Endothelial cell of hepatic sinusoid (primary cell): ENCODE results near the gene MYBBP1A.

Source experiments
- in situ Hi-C: cut with HindIII; loops from 2 replicates; pipeline ENCODE4 v1.10.0; 2017; ENCODE audit warnings: low sequenced_read_pairs

Gene MYBBP1A

GRCh38 chr17:4550534-4551039 is 4.6 kb downstream of the MYBBP1A start:
- in situ Hi-C loops: no loop called here

- in situ Hi-C loops: no loop called here
These were observed 5.2 kb downstream of the MYBBP1A start for GRCh38 chr17:4549781-4550533.

GRCh38 chr17:4548721-4549531 is 6.3 kb downstream of the MYBBP1A start:
- in situ Hi-C loops: no loop called here

GRCh38 chr17:4548061-4548461 is 7.1 kb downstream of the MYBBP1A start:
- in situ Hi-C loops: no loop called here

- in situ Hi-C loops: no loop called here
These were observed 7.9 kb downstream of the MYBBP1A start for GRCh38 chr17:4547118-4547906.

- in situ Hi-C loops: no loop called here
These were observed 9.8 kb downstream of the MYBBP1A start for GRCh38 chr17:4545217-4545951.

GRCh38 chr17:4544951-4545216 is 10.3 kb downstream of the MYBBP1A start:
- in situ Hi-C loops: no loop called here

- in situ Hi-C loops: no loop called here
These were observed 10.8 kb downstream of the MYBBP1A start for GRCh38 chr17:4544135-4544950.

GRCh38 chr17:4543557-4544026 is 11.6 kb downstream of the MYBBP1A start:
- in situ Hi-C loops: no loop called here

- in situ Hi-C loops: no loop called here
These were observed 12.4 kb downstream of the MYBBP1A start for GRCh38 chr17:4542726-4543191.

- in situ Hi-C loops: no loop called here
These were observed 13.0 kb downstream of the MYBBP1A start for GRCh38 chr17:4542003-4542725.

GRCh38 chr17:4541328-4542002 is 13.7 kb downstream of the MYBBP1A start:
- in situ Hi-C loops: no loop called here

- in situ Hi-C loops: no loop called here
These were observed 14.4 kb downstream of the MYBBP1A start for GRCh38 chr17:4540687-4541327.

GRCh38 chr17:4540224-4540651 is 14.9 kb downstream of the MYBBP1A start:
- in situ Hi-C loops: no loop called here

- in situ Hi-C loops: loop anchor here (5.0 kb wide), 1 partner anchor 117 kb away; no protein-coding TSS in a partner anchor
These were observed 15.5 kb downstream of the MYBBP1A start for GRCh38 chr17:4539576-4540223.

- in situ Hi-C loops: loop anchor here (5.0 kb wide), 1 partner anchor 117 kb away; no protein-coding TSS in a partner anchor
These were observed 16.2 kb downstream of the MYBBP1A start for GRCh38 chr17:4539025-4539424.
